ENCODE measurements around the gene ADAMTS14. TPM values are rescaled to one million over a fixed set of nuclear protein-coding genes. Genes with fewer than 3 reads are reported as not detected.

The ADAMTS14 gene
- polyA plus RNA-seq, 1 donor (not counting 4 experiments of a cell fraction or from before 2014, with no cell fraction given), result 0.09 TPM

DNA sequence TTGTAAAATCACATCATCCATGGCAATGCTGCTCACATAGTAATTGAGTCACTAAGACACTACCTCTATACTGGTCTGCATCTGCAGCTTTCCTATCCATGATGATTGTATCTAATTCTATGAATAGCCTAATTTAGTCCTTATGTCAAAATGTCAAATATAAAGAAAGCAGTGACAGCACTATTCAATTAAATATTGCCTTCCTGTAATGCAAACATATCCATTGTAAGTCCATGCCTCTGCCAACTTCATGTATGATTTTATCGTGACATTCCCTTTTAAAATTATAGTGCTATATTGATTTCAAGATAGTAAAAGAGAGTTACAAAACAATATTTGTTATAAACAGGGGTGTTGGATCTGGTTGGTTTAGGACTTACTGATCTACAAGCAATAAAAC, 138.7 kb downstream of the ADAMTS14 start:
- no peak for TF ChIP-seq EZH2 (IDR thresholded peaks at IDR 0.05; ENCODE audit: low read length)
- TF ChIP-seq, protein P1, sequence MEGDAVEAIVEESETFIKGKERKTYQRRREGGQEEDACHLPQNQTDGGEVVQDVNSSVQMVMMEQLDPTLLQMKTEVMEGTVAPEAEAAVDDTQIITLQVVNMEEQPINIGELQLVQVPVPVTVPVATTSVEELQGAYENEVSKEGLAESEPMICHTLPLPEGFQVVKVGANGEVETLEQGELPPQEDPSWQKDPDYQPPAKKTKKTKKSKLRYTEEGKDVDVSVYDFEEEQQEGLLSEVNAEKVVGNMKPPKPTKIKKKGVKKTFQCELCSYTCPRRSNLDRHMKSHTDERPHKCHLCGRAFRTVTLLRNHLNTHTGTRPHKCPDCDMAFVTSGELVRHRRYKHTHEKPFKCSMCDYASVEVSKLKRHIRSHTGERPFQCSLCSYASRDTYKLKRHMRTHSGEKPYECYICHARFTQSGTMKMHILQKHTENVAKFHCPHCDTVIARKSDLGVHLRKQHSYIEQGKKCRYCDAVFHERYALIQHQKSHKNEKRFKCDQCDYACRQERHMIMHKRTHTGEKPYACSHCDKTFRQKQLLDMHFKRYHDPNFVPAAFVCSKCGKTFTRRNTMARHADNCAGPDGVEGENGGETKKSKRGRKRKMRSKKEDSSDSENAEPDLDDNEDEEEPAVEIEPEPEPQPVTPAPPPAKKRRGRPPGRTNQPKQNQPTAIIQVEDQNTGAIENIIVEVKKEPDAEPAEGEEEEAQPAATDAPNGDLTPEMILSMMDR (optimal IDR thresholded peaks at IDR 0.05 in 1 of 3, IDR thresholded peaks at IDR 0.05 in 1 of 3, conservative IDR thresholded peaks at IDR 0.05 in 1 of 3; ENCODE audit: extremely low read depth in 1 of 3, insufficient read depth in 2 of 3, low read length in 3 of 3), result no peak
- Histone ChIP-seq H4K20me1 (ENCODE audit: control insufficient read depth, extremely low read depth, insufficient read depth, low read length) (no peaks in the 10 kb centered on the region), H3K4me2 (ENCODE audit: control insufficient read depth, extremely low read depth, insufficient read depth, low read depth, low read length) (no peak overlapping the region), H3K79me2 (ENCODE audit: control insufficient read depth, insufficient read depth, low read length) (no peaks in the 10 kb centered on the region), H3K27ac (ENCODE audit: control insufficient read depth, insufficient read depth, low read length) (no peak overlapping the region), H2AFZ (ENCODE audit: control insufficient read depth, low read length) (no peak overlapping the region), H3K4me1 (ENCODE audit: control insufficient read depth, extremely low read depth, insufficient read depth, low read length) (no peaks in the 10 kb centered on the region), H3K27me3 (ENCODE audit: control insufficient read depth, extremely low read depth, insufficient read depth, low read length) (no peaks in the 10 kb centered on the region), H3K4me3 (ENCODE audit: control insufficient read depth in 2 of 3, extremely low read depth in 1 of 3, insufficient read depth in 2 of 3, low read depth in 1 of 3, low read length in 3 of 3) (no peak overlapping the region), H3K9me3 (ENCODE audit: control insufficient read depth, low read depth, low read length) (no peaks in the 10 kb centered on the region), H3K9ac (ENCODE audit: control insufficient read depth, extremely low read depth, insufficient read depth, low read length) (no peak overlapping the region), H3K9me1 (ENCODE audit: control insufficient read depth, extremely low read depth, insufficient read depth, low read length) (no peaks in the 10 kb centered on the region), H3K36me3 (ENCODE audit: control insufficient read depth in 2 of 2, extremely low read depth in 1 of 2, insufficient read depth in 2 of 2, low read length in 2 of 2) (no peaks in the 10 kb centered on the region)
- FAIRE-seq (no peak), DNase-seq (ENCODE audit: low read depth, low spot score) (no peak)
- dilution Hi-C loops (cut with MboI; ENCODE audit: extremely low pct_ligation_motif_present, low sequenced_read_pairs), result no loop called here

DNA sequence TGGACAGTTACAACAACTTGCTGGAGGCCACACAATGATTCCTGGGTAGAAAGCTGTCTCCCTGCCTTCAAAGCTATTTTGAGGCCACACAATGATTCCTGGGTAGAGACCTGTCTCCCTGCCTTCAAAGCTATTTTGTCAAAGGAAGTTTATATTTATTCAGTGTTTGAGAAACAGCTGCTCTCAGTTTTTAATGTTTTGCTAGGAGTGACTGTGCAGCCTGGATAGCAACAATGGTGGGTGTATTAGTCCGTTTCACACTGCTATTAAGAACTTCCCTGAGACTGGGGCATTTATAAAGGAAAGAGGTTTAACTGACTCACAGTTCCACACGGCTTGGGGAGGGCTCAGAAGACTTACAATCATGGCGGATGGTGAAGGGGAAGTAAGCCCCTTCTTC, 139.6 kb downstream of the ADAMTS14 start:
- Histone ChIP-seq H3K27me3 (ENCODE audit: control insufficient read depth, extremely low read depth, insufficient read depth, low read length) (no peaks in the 10 kb centered on the region), H3K9me1 (ENCODE audit: control insufficient read depth, extremely low read depth, insufficient read depth, low read length) (no peaks in the 10 kb centered on the region), H3K4me1 (ENCODE audit: control insufficient read depth, extremely low read depth, insufficient read depth, low read length) (no peaks in the 10 kb centered on the region), H3K4me3 (ENCODE audit: control insufficient read depth in 2 of 3, extremely low read depth in 1 of 3, insufficient read depth in 2 of 3, low read depth in 1 of 3, low read length in 3 of 3) (no peak overlapping the region), H3K9ac (ENCODE audit: control insufficient read depth, extremely low read depth, insufficient read depth, low read length) (no peak overlapping the region), H3K9me3 (ENCODE audit: control insufficient read depth, low read depth, low read length) (no peaks in the 10 kb centered on the region), H3K36me3 (ENCODE audit: control insufficient read depth in 2 of 2, extremely low read depth in 1 of 2, insufficient read depth in 2 of 2, low read length in 2 of 2) (no peaks in the 10 kb centered on the region), H3K27ac (ENCODE audit: control insufficient read depth, insufficient read depth, low read length) (no peak overlapping the region), H3K79me2 (ENCODE audit: control insufficient read depth, insufficient read depth, low read length) (no peaks in the 10 kb centered on the region), H4K20me1 (ENCODE audit: control insufficient read depth, extremely low read depth, insufficient read depth, low read length) (no peaks in the 10 kb centered on the region), H3K4me2 (ENCODE audit: control insufficient read depth, extremely low read depth, insufficient read depth, low read depth, low read length) (no peak overlapping the region), H2AFZ (ENCODE audit: control insufficient read depth, low read length) (no peak overlapping the region)
- TF ChIP-seq, protein P1 (optimal IDR thresholded peaks at IDR 0.05 in 1 of 3, IDR thresholded peaks at IDR 0.05 in 1 of 3, conservative IDR thresholded peaks at IDR 0.05 in 1 of 3; ENCODE audit: extremely low read depth in 1 of 3, insufficient read depth in 2 of 3, low read length in 3 of 3), result no peak
- TF ChIP-seq EZH2 (IDR thresholded peaks at IDR 0.05; ENCODE audit: low read length), result no peak
- no peak for FAIRE-seq
- DNase-seq (ENCODE audit: low read depth, low spot score), result no peak
- dilution Hi-C loops (cut with MboI; ENCODE audit: extremely low pct_ligation_motif_present, low sequenced_read_pairs), result no loop called here

Small RNA genes within 50 kb of the gene (small RNA-seq; reads per million reads assigned to genes)
- gene RPS26P40 (ENCODE audit: insufficient read length in 3 of 3, low read depth in 3 of 3, low replicate concordance in 1 of 3), result 0 reads per million in 3 experiments

Other genes starting within 250 kb of the ADAMTS14 start
- 0.30 to 0.46 TPM (median 0.45 TPM) in 3 replicates for gene NODAL, start 230.8 kb upstream of the ADAMTS14 start, polyA plus RNA-seq
- gene PALD1, start 193.7 kb upstream of the ADAMTS14 start, polyA plus RNA-seq, result 0.72 to 1.4 TPM (median 0.83 TPM) in 3 replicates
- 0.02 to 0.09 TPM in 2 of 3 replicates, not detected in the other for gene PRF1, start 69.8 kb upstream of the ADAMTS14 start, polyA plus RNA-seq
- gene TBATA, start 112.9 kb downstream of the ADAMTS14 start, polyA plus RNA-seq, result not detected in 3 replicates
- gene SGPL1, start 143.4 kb downstream of the ADAMTS14 start, polyA plus RNA-seq, result 27.3 to 44.1 TPM (median 31.4 TPM) in 3 replicates
- 41.5 to 59.3 TPM (median 43.5 TPM) in 3 replicates for gene PCBD1, start 216.1 kb downstream of the ADAMTS14 start, polyA plus RNA-seq